GM18520 (cell line): ENCODE data around the gene DPP7.
A peak's percentile ranks its signal among the peaks of the same experiment; 100 is the strongest.

Experiments used
- ATAC-seq: cut with Tn5 transposase; IDR thresholded peaks from one replicate; pipeline ENCODE4 v1.9.1; 2021; ENCODE audit not compliant: unreplicated experiment

The DPP7 gene

GRCh38 chr9:137114613-137115393 is at the start of gene DPP7:
Gene DPP7 (minus strand): TSS chr9:137114733. CDS start chr9:137114713, 20 bp downstream.
- peak; percentile 56 for ATAC-seq

- no peak for ATAC-seq
Observed at GRCh38 chr9:137163805-137164204, 49.3 kb upstream of the DPP7 start.

GRCh38 chr9:137163365-137163715 is 48.8 kb upstream of the DPP7 start:
- ATAC-seq, result no peak

- no peak for ATAC-seq
Observed at GRCh38 chr9:137162505-137163364, 48.2 kb upstream of the DPP7 start.

- no peak for ATAC-seq
Observed at GRCh38 chr9:137161558-137162486, 47.3 kb upstream of the DPP7 start.

GRCh38 chr9:137160716-137161557 is 46.4 kb upstream of the DPP7 start:
- no peak for ATAC-seq

- no peak for ATAC-seq
Observed at GRCh38 chr9:137160054-137160425, 45.5 kb upstream of the DPP7 start.

- ATAC-seq, result no peak
Observed at GRCh38 chr9:137159105-137160053, 44.8 kb upstream of the DPP7 start.

- no peak for ATAC-seq
Observed at GRCh38 chr9:137158625-137159024, 44.1 kb upstream of the DPP7 start.

- ATAC-seq, result no peak
Observed at GRCh38 chr9:137157618-137158415, 43.3 kb upstream of the DPP7 start.

- no peak for ATAC-seq
Observed at GRCh38 chr9:137156567-137157375, 42.2 kb upstream of the DPP7 start.

GRCh38 chr9:137152844-137153405 is 38.4 kb upstream of the DPP7 start:
- no peak for ATAC-seq

- no peak for ATAC-seq
Observed at GRCh38 chr9:137150617-137151457, 36.3 kb upstream of the DPP7 start.

GRCh38 chr9:137149942-137150616 is 35.5 kb upstream of the DPP7 start:
- no peak for ATAC-seq

- no peak for ATAC-seq
Observed at GRCh38 chr9:137149363-137149762, 34.8 kb upstream of the DPP7 start.

GRCh38 chr9:137148661-137149060 is 34.1 kb upstream of the DPP7 start:
- ATAC-seq, result no peak
